Ammon's horn (tissue), 1 donor: ENCODE results near the gene RMI2.
A peak's percentile ranks its signal among the peaks of the same experiment; 100 is the strongest.

Source experiments
- DNase-seq: peaks from one replicate; pipeline ENCODE4 v3.0.0-alpha.2; 2016; ENCODE audit warnings: low spot score

The RMI2 gene

GRCh38 chr16:11384184-11384955, 39.1 kb downstream of the RMI2 start:
- DNase-seq = no peak

DNA sequence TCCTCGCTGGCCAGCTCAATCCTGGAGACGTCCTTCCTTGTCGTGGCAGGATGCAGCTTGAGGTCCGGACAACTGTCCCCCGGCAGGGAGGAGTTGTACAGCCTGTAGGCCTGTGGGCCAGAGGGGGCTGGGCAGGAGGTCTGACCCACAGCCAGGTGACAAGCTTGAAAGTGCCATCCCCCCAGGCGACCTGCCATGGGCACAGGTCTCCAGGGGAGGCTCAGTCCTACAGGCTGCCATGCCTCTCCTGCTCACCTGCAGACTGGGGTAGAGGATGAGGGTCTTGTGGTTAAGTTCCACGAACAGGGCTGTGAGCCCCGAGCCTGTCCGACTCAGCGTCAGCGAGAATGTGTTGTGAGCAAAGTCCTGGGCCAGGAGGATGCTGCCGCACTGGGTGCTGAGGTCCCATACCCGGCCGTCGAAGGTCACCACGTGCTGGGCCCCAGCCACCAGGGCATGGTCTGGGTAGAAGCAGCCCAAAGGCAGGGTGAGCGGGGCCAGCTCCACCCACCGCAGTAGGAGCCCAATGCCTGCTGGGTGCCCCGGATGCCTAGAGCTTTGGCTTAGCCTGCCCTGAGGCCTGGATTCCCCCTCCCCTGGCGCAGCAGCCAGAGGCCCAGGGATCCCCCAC, 39.8 kb downstream of the RMI2 start:
- DNase-seq = no peak

DNA sequence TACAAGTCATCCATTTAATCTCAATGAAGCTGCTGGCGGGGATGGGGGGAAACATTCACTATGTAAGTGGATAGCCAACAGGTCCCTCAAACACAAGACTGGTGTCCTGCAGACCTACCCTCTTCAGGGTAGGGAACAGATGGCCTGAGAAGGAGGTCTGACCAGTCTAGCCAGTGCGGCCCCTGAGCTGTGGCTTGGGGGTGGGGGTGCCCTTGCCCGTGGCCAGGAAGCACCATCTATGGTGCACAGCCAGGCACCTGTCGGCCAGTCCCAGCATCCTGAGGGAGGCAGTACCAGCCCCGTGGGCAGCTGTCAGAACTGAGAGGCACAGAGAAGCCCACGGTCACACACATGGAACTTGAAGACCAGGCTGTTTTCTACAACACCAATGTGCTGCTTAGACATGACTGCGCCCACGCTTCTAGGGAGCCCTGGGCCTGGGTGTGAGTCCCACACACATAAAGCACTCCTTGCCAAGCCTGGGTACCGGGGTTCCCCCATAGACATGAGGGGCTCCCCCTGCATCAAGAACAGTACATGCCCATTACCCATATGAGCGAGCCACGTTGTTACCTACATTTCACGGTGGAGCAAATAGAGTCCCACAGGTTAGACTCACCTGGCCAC, 40.9 kb downstream of the RMI2 start:
- no peak for DNase-seq

DNA sequence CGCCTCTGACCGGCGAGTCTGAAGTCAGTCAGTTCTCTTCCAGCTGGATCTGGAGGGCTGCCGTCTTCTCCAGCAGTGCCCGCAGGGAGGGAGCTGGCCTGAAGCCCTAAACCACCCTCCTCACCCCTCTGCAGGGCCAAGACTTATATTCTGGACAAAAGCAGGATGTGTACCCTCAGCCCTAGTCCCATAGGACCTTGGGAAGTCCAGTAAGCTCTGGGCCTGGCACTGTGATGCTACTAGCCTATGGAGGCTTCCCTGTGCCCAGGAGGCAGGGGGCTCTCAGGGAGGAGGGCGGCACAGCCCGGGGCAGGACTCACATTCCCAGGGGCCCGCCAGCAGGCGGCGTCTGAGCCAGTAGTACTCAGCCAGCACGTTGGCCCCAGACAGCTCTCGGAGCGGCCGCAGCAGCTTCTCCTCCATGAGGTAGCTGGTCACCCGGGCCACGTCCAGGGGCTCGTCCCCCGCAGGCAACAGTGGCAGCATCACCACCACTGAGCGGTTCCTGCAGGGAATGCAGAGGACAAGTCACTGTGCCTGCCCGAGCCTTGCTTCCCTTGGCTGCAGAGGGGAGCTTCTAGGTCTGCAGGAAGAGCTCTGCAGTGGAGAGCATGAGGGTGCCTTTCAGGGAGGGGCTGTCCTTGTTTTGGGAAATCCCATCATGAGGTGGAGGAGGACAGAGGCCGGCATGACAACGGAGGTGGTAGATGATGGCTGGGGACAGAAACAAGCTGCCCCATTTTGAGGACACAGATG, 41.7 kb downstream of the RMI2 start:
- no peak for DNase-seq

- no peak for DNase-seq
These were observed 43.8 kb downstream of the RMI2 start for GRCh38 chr16:11389083-11389482.

- no peak for DNase-seq
These were observed 44.6 kb downstream of the RMI2 start for GRCh38 chr16:11389631-11390565.

DNA sequence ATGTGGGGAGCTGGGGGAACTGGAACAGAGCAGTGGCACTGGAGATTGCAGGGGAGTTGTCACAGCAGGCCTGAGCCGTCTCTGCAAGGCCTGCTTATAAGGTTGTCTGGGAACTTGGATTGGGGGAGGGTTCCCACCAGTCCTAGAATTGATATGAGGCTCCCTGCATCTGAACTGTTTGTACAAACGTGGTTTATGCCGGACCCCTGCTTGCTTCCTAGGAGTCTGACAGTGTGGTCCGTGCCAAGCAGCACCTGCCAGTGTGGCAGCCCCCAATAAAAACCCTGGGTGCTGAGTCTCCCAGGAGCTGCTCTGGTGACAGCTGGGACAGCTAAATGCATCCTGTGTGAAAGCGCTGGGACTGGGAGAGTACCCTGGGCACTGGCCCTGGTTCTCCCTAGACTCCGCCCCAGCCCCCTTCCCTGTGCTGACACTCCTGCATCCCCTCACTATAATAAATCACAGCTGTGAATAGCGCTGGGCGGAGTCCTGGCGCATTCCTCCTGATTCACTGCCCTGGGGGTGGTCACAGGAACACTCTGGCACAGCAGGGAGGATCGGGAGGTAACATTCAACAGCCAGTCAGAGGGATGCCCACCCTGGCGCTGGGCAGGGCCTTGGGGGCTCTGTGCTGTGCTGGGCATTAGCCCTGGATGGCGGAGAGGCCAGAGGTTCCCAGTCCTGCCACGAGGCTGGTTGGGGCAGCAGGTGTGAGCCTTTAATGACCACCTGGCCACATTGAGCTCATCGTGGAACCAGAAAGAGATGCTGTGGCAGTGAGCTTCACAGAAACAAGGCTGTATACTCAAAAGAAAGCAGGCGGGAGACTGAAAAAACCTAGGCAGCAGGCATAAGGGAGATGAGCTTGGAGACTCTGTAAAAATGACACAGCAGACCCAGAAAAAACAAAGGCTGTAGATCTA, 45.6 kb downstream of the RMI2 start:
- no peak for DNase-seq

GRCh38 chr16:11391576-11391975, 46.3 kb downstream of the RMI2 start:
- no peak for DNase-seq

- DNase-seq = no peak
These were observed 46.9 kb downstream of the RMI2 start for GRCh38 chr16:11392041-11392581.

GRCh38 chr16:11393366-11393765, 48.1 kb downstream of the RMI2 start:
- no peak for DNase-seq

GRCh38 chr16:11393861-11394592, 48.8 kb downstream of the RMI2 start:
- no peak for DNase-seq

- DNase-seq = no peak
These were observed 49.3 kb downstream of the RMI2 start for GRCh38 chr16:11394593-11394960.

DNA sequence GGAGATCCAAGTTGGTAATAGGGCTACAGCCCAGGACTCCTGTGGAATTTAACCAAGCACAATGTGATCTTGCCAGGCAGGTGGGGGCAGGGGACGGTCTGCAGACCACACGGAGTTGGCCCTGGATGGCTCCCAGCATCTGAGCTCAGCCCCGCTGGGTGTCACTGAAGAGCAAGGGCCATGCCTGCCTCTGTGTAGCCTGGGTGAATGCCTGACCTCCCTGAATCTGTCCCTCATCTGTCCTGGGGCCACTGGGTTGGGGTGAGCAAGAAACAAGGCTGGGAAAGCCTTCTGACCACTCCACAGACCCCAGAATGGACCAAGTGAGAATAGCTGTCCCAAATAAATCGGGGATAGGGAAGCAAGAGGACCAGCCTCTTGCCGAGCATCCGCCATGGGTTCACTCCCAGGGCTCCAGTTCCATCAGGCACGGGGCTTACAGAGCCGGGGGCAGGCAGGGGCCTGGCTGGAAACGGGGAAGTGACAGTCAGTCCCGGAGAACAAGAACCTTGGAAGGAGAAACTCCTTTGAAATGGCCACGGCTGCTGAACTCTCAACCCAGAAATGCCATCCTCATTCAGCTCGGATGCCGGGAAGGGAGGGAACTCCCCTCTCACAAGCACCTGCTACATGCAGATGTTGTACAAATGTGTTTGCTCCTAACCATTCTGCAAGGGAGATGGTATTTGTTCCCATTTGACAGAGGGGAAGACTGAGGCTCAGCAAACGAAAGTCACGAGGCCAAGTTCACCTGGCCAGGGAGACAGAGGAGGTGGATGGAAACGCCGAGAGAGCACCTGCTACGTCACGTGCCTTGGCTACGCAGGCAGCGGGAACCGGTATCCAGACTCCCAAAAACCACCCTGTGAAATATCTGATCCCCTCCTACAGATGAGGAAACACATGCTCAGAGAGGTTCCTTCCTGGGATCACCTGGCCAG, 50.0 kb downstream of the RMI2 start:
- no peak for DNase-seq

GRCh38 chr16:11395949-11396240, 50.6 kb downstream of the RMI2 start:
- no peak for DNase-seq

- DNase-seq = peak; percentile 79
These were observed 51.2 kb downstream of the RMI2 start for GRCh38 chr16:11396241-11397048.

DNA sequence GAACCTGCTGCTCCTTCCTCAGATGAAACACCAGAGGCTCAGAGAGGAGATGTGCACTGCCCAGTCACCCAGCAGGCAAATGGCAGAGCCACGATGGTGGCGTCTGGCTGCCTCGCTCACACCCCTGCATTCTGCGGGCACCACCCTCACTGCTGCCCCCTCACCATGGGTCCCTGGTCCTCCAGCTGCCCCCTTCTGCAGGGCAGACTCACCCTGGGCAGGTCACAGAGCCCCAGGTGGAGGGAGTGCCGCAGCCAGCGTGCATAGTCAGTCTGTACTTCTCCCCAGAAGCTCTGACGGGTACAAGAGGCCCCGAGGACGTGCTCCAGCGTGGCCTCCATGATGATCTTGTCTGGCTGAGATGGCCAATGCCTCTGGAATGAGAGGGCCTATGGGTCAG, 52.9 kb downstream of the RMI2 start:
- no peak for DNase-seq

DNA sequence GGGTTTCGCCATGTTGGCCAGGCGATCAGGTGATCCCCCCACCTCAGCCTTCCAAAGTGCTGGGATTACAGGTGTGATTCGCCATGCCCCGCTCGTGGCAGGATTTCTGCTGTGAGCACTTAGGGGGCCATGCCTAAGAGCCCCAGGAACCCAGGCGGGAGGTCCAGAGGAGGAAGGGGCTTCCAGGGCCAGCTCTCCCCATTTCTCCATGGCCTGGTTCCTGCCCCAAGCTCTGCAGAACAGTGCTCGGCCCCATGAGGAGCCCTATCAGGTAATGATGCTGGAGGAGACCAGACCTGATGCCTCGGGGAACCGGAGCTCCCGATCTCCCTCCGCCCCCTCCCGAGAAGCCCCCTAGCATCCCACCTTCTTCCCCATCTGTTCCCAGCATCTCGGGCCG, 53.6 kb downstream of the RMI2 start:
- no peak for DNase-seq
